ENCODE data around the gene MUS81.
A peak's percentile ranks its signal among the peaks of the same experiment; 100 is the strongest.

MUS81 gene

DNA sequence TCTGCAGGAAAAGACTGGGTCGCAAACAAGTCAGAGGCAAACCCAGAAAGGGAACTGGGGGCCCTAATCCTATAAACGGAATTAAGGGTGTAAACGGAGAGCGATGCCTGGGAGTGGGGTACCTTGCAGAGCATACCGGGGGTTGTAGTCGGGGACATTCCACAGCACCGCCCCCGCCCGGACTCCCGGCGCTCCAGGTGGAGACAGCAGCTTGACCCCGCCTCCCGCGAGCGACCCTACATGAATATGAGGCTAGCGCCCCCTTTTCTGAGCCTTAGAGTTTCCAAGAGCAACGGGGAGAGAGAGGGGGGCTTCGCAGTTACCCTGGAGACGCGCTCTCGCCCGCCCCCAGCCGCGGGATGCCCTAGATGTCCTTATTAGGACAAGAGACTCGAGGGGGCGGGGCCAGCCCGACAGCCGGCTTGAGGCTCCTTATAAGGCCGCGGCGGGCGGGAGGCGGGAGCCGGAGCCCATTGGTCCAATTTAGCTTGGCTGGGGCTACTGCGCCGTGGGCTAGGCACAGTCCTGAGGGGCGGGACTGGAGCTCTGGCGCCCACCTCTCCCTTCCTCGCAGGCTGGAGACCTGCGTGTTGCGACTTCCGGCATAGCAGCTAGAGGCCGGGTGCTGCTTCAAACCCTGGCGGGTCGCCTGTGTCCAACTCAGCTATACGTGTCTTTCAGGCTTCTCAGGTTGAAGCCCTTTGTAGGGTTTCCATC, 980 bp upstream of the MUS81 start:
- DNase-seq (ENCODE audit: low spot score), result peak; percentile 94
- FAIRE-seq, result no peak

DNA sequence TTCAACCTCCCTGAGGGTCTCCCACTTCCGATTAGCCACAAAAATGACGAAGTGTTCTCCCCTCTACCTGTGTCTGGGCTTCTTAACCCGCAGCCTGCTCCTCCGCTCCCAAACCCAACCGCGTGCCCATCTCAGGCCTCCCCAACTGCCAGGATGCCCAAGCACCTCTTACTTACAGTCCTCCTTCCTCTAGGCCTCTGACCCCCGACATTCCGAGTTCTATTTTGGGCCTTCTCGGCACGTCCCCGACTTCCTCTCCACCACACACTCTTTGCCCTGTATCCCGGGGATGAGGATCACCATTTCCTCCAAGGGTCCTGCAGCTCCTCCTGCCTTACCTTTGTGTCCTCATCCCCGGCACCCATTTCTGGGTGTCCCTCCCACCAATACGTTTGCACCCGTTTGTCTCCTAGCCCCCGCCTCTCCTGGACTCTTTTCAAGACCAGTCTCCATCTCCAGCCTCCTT, 388 bp upstream of the MUS81 start:
- no peak for DNase-seq (ENCODE audit: low spot score)
- no peak for FAIRE-seq

DNA sequence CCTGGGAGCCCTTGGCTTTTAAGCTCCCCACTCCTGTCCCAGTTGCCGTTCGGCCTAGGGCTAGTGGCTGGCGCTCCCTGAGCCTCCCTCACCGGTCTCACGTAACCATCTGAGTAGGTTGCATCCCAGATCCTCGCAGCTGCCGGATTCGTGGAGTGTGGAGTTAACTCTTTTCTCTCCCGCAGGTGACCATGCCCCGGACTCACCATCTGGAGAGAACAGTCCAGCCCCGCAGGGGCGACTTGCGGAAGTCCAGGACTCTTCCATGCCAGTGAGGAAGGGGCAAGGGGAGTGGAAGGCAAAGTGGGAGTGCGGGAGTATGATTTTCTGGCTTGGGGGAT, 902 bp downstream of the MUS81 start:
- no peak for DNase-seq (ENCODE audit: low spot score)
- no peak for FAIRE-seq

DNA sequence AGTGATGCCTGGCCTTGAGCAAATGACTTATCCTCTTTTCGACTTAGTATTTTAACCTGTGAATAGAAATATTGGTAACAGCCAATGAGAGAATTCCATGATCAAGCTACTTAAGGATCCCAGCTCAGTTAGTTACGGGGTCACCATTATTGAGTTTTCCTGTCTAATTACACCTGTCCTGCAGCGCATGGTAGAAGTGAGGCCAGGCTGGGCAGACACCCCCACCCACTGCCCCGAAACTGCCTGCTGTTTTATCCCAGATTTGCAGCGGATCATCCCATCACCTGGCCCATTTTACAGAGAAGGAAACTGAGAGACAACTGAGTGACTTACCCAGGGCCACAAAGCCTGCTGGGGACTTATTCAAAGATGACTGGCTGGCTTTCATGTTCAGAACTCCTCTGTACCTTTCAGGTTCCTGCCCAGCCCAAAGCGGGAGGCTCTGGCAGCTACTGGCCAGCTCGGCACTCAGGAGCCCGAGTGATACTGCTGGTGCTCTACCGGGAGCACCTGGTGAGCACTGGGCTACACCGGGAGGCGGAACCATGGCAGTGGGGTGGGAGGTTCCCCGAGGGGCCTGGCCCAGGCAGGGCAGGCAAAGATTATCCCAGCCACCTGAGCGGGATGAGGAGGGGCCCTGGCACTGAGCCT, 1.4 kb downstream of the MUS81 start:
- DNase-seq (ENCODE audit: low spot score) (no peak), FAIRE-seq (no peak)

DNA sequence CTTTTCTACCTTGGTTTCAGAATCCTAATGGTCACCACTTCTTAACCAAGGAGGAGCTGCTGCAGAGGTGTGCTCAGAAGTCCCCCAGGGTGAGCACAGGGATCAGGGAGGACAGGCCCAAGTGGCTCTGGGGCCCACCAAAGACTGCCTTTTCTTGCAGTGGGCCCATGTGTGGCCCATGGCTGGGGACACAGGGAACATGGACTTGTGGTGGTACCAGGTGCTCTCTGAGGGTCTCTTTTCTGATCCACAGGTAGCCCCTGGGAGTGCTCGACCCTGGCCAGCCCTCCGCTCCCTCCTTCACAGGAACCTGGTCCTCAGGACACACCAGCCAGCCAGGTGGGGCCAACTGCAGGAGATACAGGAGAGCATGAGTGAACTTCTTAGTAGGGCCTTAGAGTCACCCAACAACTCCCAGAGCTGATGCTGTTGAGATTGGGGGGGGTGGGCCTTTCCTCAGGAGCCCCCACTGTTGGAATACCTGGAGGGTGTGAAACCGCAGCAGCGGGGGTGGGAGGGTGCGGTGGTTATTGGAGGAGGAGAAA, 2.0 kb downstream of the MUS81 start:
- no peak for FAIRE-seq
- DNase-seq (ENCODE audit: low spot score), result no peak

DNA sequence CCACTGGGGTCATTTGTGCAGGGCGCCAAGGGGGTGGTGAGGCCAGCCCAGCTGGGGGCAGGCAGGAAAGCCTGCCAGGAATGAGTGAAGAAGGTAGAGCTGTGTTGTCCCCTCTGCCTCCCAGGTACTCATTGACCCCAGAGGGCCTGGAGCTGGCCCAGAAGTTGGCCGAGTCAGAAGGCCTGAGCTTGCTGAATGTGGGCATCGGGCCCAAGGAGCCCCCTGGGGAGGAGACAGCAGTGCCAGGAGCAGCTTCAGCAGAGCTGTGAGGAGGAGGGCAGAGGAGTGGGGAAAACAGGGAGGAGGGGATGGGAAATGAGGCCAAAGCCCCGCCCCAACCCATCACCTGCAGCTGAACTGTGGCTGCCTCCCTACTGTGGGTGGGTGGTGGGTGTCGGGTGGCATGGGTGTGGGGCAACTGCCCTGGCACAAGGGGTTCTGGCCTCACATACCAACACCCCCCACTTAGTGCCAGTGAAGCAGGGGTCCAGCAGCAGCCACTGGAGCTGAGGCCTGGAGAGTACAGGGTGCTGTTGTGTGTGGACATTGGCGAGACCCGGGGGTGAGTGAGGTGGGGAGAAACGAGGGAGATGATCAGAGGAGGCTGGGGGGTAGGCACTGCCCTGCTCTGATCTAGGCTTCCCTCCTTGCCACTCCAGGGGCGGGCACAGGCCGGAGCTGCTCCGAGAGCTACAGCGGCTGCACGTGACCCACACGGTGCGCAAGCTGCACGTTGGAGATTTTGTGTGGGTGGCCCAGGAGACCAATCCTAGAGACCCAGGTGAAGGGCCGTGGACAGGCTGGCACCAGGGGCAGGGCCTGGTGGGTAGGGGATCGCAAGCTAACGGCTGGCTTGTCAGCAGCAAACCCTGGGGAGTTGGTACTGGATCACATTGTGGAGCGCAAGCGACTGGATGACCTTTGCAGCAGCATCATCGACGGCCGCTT, 3.0 kb downstream of the MUS81 start:
- no peak for FAIRE-seq
- DNase-seq (ENCODE audit: low spot score), result no peak

DNA sequence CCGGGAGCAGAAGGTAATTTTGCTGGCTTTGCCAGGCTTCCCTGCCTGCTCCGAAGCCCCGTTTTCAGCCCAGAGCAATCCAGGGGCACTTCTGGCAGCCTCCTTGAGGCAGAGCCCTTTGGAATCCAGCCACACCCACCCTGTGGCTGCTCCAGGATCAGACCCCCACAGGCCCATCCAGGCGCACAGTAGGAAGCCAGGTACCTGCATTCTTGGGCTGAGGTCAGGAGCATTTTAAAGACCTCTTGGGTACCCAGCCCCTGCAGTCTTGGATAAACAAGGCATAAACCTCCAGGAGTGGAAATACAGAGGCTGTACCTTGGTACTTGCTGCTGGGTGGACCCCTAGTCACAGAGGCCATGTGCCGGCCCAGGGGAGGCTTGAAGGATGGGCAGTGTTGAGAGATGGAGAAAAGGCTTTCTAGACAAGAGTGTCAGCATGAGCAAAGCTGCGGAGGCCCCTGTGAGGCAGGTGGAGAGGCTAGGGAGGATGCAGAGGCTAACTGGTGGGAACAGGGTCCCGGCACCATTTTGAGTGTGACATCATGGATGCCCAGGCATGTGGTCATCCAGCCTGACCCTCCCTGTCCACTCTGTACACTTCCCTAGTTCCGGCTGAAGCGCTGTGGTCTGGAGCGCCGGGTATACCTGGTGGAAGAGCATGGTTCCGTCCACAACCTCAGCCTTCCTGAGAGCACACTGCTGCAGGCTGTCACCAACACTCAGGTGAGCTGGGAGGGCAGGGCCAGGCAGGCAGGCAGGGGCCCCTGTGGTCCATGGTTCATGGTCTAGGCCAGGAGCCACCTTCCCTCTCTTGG, 3.9 kb downstream of the MUS81 start:
- FAIRE-seq, result no peak

DNA sequence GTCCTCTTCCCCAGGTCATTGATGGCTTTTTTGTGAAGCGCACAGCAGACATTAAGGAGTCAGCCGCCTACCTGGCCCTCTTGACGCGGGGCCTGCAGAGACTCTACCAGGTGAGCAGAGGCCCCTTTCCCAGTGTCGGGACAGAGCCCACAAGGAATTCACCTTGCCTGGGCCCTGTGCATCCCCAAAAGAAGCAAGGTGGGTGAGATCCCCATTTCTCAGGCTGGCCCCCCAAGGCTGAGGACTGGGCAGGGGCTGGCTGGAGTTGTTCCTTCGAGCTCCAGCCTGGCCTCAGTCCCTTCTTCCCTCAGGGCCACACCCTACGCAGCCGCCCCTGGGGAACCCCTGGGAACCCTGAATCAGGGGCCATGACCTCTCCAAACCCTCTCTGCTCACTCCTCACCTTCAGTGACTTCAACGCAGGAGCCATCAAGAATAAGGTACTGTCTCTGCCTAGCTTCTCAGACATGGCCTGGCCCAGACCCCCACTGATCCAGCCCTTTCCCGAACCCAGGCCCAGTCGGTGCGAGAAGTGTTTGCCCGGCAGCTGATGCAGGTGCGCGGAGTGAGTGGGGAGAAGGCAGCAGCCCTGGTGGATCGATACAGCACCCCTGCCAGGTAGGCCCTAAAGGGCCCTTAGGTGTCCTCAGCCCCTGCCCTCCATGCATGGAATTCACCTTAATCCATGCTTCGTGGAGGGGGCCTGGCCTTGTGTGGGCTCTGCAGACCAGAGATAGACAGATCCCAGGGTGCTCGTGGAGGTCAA, 4.7 kb downstream of the MUS81 start:
- FAIRE-seq (no peak), DNase-seq (ENCODE audit: low spot score) (no peak)

More for the DNA sequence above, 3.9 kb downstream of the MUS81 start:
- DNase-seq (ENCODE audit: low spot score), result no peak

DNA sequence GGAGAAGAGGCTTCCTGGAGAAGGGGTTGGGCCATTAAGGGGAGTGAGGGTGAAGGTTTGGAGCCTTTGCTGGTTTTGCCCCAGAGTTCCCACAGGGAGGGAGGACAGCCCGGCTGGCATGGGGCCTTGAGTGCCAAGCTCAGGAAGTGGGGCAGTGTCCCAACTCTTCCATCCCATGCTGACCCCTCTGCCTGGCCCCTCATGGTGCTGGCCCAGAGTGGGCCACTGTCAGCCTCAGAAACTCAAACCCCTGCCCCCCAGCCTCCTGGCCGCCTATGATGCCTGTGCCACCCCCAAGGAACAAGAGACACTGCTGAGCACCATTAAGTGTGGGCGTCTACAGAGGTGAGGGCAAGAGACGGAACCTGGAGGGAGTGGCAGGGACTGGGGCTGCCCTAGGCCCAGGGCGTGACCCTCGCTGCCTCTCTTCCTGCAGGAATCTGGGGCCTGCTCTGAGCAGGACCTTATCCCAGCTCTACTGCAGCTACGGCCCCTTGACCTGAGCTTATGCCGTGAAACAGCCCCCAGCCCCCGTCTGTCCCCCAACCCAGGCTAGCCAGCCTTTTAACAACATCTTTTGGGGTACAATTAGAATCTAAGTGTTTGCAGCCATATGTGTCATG, 5.4 kb downstream of the MUS81 start:
- DNase-seq (ENCODE audit: low spot score) (no peak), FAIRE-seq (no peak)

DNA sequence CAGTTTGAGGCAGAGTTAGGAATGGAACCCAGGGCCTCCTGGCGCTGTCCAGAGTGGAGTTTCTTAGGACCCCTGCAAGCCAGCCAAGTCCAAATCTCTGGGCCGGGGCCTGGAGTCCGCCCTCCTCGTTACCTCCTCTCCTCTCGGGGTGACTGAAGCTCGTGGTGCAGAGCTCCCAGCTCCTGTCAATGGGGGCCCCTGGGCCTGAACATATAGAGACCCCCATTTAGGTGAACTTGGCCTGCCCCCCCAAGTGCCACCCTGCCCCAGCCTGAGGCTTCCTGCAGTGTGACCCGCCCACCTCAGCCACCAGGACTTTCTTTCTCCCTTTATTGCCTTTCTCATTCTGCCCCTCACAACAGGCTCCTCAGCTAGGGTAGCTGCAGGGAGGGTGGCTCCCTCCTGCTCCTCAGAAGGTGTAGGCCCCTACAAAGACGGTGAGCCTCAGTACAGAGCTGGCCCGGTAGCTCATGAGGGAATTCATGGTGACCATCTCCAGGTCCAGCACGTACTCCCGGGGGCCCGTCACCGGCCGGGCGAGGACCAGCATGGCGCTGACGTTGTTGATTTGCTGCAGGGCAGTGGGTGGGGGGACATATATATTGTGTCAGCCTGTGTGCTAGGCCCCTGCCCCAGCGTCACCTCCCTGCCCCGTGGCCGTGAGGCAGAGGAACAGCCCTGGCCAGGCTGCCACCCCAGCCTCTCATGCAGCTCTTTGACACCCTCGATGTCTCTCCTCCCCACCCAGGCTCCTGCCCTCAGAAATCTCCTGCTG, 6.5 kb downstream of the MUS81 start:
- DNase-seq (ENCODE audit: low spot score) (no peak), FAIRE-seq (no peak)

DNA sequence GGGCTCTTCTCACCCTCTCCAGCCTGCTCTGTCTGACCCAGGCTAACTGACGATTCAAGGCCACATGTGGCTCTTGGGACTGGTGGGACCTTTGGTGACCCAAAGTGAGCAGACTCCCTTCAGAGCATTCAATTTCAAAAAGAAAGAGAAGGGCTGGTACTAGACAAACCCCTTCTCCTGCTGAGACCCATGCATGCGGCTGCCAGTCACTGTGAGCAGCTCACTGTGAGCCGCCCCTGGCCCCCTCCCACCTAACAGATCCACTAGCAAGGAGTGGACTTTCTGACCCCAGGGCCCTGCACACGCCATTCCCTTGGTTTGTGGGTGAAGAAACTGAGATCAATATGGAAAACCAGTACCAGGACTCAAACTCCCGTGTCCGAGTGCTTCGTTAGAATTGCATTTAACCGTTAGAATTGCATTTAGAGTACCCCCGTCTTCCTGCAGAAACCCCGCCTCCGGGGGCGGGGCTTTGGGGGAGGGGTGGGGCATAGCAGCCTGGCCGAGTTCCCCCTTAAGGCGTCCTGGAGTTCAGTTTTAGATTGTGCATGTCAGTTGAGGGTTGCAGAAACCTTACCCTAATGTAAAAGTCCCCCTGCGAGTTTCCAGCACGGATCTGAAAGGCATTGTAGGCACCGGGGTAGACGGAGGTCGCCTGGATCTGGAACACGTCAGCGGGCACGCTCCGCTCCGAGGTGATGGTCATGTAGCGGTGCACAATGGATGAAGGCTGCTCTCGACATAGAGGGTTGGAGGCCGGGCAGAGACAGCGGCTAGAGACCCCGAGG, 7.2 kb downstream of the MUS81 start:
- DNase-seq (ENCODE audit: low spot score), result no peak
- FAIRE-seq, result no peak

DNA sequence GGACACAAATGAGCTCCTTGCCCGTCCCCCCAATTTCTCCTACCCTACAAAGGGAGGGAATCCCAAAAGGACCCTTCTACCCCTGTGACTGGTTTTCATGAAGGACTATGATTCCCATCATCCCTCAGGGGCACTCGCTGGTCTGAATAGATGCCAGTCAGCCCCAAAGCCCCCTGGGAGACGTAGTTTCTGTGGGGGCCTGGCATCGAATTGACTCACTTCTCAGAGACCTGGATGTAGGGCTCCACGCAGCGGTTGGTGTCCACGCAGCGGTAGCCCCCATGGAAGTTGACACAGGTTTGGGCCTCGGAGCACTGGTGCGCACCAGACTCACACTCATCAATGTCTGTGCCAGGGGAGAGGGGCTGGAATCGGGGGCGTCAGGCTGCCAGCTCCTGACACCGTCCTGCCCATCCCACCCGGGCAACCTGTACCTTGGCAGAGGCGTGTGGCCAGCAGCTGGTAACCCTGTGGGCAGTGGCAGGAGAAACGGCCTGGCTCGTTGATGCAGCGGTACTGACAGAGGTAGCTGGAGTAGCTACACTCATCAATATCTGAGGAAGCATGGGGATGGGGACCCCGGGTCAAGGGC, 7.9 kb downstream of the MUS81 start:
- no peak for DNase-seq (ENCODE audit: low spot score)
- peak; percentile 32 for FAIRE-seq

DNA sequence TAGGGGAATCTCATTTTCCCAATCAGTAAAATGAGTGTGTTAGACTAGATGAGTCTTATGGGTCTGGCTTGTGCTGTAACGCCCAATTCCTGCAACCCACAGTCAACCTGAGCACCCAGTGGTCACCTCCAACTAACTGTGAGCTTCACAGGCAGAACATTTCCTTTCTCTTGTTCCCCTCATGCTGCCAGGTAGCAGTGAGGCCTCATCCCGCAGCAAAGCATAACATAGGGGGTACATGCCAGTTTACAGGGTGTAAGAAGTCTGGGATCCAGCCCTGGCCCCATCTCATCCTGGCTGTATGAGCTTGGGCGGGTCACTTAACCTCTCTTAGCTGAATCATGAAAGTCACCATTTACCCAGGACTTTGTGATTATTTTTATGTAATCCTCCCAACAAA, 8.7 kb downstream of the MUS81 start:
- DNase-seq (ENCODE audit: low spot score), result no peak
- no peak for FAIRE-seq

DNA sequence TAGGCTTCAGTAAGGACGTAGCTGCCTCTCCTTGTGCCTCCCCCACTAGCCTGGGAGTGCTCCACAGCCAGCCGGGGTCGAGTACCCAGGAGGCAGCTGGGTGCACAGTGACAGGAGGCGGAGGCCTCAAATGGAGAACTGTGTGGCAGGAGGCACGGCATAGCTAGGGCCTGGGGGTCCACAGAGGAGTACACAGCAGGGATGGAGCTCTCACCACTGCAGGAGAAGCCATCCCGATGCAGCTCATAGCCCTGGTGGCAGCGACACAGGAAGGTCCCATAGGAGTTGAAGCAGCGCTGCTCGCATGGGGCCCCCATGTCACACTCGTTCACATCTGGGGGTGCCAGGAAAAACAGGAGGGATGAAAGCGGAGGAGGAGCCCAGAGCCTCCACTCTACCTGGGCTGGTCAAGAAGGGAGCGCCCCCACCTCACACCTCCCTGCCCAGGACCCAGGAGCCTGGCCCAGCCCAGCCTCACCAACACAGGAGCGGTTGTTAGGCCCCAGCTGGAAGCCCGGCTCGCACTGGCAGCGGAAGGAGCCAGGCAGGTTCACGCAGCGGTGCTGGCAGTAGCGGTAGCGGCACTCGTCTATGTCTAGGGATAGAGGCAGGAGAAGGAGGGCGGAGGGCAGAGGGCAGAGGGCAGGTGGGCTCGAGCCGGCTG, 9.5 kb downstream of the MUS81 start:
- DNase-seq (ENCODE audit: low spot score), result no peak
- no peak for FAIRE-seq

DNA sequence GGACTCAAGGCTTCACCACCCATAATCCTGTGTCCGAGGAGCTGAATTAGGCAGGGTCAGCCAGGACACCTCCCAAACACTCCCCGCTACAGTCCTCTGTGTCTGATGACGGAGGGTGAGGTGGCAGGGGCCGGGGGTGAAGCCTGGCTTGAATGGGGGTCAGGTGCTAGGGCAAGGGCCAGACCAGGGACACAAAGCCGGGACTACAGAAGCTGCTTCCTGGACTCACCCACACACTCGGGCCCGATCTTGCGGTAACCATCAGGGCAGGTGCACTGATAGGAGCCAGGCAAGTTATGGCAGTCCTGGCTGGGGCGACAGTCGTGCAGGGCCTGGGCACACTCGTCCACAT, 10.1 kb downstream of the MUS81 start:
- no peak for DNase-seq (ENCODE audit: low spot score)
- FAIRE-seq, result no peak

DNA sequence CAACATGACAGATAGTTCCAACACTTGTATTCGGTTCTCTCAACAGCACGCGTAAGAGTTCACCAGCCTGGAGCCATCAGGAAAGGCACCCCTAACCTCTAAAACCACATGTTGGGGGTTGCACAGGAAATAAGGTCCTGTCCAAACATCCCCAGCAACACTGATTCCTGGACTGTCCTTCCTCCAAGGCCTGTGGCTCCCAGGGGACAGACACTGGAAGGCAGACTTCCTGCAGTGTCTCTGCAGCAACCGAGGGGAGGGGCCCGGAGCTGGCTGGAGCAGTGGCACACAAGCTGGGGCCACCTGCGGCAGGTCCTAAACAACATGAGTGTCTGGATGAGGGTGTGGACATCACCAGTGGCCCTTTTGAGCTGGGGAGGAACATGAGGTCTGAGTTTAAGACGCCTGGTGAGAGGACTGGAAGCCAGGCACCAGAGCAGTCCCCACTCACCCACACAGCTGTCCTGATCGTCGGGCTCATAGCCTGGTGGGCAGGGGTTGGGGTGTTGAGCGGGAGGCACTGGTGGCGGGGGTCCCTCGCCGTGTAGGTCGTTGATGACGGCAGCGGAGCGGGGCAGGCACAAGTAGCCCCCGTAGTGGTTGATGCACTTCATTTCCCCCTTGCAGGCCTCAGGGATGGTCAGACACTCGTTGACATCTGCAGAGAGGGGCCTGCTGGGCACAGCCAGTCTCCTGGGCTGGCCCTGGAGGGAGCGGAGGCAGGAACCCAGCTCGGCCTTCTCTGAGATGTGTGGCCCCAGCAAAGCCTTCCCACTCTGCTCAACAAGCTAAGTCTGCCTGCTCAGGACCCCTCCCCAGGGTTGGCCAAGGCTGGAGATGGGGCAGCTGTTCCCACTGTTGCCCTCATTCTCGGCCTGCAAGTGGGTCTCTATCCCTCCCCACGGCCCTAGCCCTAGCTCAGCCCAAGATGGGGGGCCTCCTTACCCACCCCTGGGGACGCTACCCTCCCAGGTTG, 10.8 kb downstream of the MUS81 start:
- no peak for FAIRE-seq
- DNase-seq (ENCODE audit: low spot score), result no peak

All from urothelium cell line (cell line).